Activated T-helper 1 cell treated with anti-CD3 and anti-CD28 coated beads, Interleukin-2, amount 50 U/mL, for 16 hours (primary cell): ENCODE measurements around the gene POLR2C.

Source experiments
- DNase-seq, 2 donors: peaks; one replicate each; pipeline ENCODE4 v3.0.0-alpha.2; 2020; ENCODE audit warnings: low read depth in 1 of 2, low spot score in 1 of 2

The POLR2C gene

DNA sequence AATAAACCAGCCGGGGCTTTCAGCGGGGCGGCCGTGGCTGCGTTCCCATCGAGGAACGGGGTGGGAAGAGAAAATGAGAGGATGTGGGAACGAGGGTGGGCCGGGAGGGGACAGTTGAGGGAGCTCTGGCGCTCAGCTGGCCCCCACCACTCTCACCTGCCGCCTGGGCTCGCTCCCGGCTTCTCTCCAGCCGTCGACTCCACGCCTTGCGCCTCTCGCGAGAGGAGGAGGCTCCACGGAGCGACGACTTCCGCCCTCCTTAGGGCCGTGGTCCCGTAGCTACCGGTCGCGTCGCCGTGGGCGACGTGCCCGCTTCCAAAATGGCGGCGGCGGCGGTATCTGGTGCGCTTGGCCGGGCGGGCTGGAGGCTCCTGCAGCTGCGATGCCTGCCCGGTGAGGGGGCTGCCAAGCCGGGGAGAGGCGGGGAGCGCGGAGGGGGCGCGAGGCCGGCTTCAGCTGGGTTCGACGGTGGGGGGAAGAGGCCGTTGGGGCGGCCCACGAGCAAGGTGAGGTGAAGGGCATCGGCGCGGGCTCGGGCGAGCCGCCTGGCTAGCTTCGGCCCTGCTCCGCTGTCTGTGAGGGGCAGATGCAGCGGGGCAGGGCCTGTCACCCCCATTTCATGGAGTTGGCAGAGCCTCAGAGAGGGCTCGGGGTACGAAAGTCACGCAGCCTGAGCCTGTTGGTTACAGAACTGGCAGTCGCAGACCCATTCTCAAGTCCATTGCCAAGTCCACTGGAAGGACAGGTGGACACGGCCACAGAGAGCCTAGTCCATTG lies 15.1 kb upstream of the POLR2C start, which contains the start of the genes CIAPIN1 and COQ9:
Gene CIAPIN1 (minus strand): TSS at position 200 of the 777 bp plus-strand sequence. CDS start 6,457 bp downstream, outside the sequence.
Gene COQ9 (plus strand): TSS at position 294 of the 777 bp plus-strand sequence. CDS start 27 bp downstream, at position 321.
- peak; percentile 85 for DNase-seq

DNA sequence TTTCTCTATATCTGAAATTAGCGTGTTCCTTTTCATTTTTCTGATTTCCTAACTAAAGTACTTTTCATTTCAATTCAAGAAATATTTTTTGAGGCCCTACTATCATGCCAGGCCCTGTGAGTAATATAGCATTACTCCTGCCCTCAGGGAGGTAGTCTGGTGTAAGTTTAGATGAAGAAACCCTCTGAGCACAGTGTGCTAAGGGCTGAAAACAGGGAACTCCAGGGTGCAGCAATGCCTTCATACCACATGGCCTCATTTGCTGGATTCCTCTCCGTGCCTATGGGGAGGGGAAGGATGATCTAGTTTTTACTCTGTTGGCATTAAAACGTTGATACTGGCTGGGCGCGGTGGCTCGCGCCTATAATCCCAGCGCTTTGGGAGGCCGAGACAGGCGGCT lies 10.5 kb upstream of the POLR2C start:
- no peak for DNase-seq

DNA sequence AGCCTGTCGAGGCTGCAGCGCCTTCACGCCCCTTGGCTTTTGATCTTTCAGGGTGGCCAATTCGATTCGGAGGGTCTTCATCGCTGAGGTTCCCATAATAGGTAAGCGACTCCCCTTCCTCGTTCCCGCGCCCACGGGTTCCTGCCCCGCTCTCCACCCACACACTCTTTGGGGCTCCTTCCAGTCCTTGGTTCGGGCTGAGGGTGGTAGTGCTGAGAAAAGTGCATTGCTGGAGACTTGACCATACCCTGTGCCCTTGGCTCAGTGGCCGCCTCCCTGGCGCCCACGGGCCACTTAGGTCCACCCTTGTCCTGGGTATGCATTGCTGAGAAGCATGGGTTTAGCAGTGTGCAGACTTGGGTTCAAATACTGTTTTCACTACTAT lies 491 bp downstream of the POLR2C start:
- no peak for DNase-seq

DNA sequence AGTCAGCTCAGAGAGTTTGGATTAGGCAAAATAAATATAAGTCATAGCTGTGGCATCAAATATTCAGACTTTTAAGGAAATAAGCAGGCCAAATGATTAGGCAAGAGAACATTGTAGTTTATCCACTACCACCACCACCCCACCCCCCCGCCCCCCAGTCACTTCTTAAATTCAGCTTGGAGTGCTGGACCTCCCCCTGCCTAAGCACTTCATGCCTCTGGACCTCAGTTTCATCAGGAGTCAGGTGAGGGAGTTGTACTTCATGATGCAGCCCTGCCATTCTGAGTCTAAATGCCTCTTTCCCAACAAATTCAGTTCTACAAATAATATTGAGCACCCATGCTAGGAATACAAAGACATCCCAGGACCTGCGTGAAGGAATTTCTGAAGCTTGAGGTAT lies 2.0 kb downstream of the POLR2C start:
- DNase-seq, result no peak

DNA sequence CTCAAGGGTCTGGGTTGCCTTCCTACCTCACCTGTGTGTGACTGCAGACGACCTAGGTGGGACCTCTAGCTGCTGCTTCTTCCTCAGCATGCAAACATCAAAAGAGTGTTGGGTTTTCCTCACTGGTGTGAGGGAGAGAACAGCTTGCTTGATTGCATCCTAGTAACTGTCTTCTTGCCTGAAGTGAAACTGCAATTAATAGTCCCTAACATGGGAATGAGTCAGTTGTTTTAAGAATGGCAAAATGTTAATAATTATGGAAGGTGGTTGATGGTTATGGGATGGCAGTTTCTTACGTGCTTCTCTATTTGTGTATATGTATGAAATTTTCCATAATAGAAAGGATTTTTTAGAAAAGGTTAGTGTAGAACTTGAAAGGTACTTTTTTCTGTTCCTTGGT lies 5.9 kb downstream of the POLR2C start:
- DNase-seq, result no peak

DNA sequence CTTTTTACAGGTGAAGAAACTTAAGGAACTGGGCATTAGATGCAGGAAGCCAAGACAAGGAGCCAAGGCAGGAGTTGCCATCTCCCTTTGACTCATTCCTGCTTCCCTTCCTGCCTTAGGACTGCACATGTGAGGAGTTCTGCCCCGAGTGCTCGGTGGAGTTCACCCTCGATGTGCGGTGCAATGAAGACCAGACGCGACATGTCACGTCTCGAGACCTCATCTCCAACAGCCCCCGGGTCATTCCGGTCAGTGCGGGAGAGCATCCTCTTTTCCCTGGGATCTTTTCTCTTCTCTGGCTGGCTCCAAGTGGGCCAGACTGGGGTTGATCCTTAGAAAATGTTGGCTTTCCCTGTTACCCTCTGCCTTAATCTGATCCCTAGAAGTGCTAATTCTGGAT lies 6.6 kb downstream of the POLR2C start:
- no peak for DNase-seq

DNA sequence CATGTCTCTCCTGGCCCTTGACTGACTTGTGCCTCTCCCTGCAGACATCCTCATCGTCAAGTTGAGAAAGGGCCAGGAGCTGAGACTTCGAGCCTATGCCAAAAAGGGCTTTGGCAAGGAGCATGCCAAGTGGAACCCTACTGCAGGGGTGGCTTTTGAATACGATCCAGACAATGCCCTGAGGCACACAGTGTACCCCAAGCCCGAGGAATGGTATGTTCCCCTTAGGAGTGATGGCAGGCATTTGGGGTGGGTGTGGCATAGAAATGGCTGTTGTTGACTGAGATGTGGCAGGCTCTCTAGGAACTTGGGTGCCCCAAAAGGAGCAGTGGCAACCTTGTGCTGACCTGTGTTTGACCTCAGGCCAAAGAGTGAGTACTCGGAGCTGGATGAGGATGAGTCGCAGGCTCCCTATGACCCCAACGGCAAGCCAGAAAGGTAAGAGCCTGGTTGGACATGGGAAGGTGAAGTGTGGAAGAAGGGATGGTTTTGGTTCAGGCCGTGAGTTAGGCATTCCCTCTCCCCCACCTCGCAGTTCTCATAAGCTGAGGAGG lies 7.5 kb downstream of the POLR2C start:
- no peak for DNase-seq

DNA sequence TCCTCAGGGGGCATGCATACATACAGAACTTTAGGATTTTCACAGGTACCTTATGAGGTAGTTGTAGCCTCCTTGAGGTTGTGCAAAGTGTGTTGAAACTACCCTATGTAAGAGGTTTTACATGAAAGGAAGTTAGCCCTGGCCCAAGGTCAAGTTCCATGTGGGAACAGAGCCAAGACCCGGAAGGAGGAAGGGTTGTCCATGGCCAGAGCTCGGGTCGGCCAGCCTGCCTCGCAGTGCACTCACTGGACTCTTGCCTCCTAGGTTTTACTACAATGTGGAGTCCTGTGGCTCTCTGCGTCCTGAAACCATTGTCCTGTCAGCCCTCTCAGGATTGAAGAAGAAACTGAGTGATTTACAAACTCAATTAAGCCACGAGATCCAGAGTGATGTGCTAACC lies 8.2 kb downstream of the POLR2C start:
- DNase-seq, result no peak

DNA sequence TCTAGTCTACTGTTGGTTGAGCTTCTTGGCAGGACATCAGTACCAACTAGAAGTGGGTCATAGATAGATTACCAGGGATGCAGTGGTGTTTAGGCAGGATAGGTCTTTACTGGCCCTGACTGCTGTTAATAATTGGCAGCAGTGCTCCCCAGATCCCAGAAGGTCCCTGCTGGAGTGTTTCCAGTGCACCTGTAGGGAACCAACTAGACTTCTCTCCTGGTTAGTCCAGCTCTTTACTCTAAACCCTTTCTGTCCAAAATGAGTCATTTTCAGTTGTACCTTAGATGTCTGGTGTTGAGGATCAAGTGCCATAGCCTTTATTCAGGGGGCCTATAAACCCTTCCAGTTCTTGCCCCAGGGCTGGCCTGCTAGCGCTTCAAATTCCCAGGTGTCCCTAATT lies 8.7 kb downstream of the POLR2C start:
- DNase-seq, result no peak

DNA sequence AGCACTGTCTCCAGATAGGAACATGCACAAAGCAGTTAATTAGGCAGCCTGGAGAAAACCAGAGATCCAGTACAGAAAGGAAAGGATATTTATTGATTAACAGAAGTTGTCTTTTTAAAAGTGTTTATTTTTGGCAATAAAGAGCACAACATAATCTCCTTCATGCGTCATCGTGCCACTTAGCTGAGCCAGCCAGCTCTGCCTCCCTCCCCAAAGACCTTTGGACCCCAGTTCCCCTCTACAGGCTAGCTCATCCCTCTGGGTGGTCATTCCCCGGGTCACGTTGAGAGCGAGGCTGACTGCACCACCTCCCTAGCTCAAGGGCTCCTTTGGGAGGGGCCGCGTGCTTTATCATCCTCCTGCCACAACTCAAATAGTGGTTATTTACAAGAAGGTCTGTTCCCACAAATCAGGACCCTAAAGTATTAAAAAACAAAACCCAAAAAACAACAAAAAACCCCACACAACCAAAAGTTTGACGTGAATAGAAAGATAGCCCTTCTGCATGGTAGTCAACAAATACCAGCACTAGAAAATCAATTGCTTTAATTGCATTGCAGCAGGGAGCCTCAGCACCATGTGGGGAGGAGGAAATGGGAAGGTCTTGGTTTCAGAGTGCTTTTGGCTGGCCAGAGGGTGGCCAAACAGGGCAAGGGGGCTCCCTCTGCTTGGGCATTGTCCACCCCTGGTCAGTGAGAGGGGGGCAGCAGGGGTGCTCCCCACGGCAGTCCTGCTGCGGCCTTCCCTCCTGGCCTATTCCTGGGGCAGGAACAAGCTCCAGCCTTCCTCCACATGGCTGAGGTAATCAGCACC lies 9.6 kb downstream of the POLR2C start:
- no peak for DNase-seq

DNA sequence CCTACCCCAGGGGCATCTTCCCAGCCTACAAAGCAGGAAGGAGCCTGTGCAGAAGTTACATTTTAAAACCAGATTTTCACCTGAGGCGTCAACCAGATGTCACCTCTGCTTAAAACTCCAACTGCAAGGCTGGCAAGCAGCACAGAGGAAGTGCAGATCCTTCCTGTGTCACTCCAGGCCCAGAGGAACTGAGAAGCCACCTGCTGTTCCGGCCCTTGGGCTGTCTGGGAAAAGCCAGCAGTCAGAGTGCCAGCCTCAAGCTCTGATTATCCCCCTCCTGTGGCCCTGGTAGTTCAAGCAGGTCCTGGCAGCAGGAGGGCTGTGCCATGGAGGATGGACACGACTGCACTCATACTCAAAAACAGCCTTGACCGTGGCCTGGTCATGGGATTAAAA lies 10.2 kb downstream of the POLR2C start:
- DNase-seq, result no peak

DNA sequence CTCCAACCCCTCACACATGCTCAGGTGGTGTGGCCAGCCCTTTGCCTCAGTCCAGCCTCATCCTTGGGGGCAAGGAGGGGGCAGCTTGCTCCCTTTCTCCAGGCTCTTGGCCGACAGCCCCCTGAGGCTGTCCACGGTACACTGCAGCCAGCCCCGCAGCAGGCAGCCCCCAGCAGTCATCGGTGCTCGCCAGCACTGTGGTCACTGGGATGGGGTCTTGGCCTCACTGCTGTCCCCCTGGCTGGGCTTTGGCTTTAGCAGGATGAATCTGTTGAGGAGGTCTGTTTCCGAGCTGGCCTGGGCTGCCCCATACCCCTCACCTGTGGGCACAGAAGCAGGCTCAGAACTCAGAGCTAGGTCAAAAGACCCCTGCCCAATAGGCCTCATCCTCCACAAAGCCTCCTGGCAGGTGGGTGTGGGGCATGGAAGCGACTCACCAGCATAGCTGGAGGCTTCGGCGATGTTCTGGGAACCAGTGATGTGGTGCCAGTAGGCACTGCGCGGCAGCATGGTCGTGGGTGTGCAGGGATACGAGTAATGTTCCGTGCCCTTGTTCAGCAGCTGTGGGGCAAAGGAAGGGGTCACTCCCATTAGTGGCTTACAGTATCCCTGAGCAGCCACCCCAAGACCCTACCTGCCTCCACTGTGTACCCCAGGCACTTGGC lies 10.8 kb downstream of the POLR2C start:
- no peak for DNase-seq

DNA sequence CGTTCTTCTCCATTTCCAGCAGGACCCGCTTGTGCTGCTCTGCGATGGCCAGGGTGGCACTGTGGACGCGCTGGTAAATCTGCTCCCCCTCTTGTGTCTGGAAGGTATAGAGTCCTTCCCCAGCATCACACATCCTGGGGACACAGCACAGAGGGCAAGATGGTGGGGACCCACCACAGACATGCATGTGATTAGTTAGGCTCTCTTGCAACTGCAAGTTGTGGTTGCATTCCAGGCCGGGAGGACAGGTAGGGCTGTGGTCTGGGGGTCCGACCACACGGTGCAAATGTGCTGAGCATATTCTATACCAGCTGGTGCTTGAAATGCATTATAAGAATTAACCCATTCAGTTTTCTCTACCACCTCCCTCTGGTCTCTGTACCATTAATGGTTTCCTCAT lies 11.4 kb downstream of the POLR2C start:
- no peak for DNase-seq

DNA sequence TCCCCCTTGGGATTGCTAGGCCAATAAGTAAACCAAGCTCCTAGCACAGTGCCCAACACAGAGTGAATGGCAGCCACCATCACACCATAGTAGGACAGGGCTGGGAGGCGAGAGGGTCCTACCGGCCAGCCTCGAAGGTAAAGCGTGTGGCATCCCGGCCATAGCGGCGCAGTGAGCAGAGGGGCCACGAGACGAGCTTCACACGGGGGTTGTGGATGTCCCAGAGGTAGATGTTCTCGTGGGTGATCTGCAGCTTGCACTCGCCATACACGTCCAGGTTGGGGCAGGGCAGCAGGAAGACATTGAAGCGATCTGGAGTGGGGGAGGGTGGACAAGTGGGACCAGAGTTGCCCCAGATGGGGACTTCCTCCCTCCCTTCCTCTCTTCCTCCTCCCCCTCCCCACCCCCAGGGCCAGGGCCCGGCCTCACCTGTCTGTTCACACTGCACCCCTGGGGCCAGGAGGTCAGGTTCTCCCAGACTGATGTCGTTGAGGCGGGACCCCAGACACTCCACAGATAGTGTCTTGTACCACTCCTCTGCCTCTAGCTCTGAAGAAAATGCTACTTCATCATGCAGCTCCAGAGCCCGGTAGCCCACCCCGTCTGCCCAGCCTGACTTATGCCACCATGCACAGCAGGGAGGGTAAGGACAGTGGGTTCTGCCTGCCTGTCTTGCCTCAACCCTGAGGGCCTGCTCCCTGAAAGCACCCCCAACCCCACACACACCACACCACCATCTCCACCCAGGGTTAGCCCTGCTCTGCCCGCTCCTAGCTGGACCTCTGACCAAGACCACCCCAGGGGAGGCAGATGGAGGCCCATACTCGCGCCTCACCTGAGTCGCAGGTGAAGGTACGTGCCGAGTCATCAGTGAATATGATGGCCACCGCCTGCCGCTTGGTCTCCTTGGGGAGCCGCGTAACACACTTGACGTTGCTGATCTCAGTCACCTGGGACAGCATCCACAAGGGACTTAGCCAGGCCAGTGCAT lies 12.5 kb downstream of the POLR2C start:
- DNase-seq, result no peak

DNA sequence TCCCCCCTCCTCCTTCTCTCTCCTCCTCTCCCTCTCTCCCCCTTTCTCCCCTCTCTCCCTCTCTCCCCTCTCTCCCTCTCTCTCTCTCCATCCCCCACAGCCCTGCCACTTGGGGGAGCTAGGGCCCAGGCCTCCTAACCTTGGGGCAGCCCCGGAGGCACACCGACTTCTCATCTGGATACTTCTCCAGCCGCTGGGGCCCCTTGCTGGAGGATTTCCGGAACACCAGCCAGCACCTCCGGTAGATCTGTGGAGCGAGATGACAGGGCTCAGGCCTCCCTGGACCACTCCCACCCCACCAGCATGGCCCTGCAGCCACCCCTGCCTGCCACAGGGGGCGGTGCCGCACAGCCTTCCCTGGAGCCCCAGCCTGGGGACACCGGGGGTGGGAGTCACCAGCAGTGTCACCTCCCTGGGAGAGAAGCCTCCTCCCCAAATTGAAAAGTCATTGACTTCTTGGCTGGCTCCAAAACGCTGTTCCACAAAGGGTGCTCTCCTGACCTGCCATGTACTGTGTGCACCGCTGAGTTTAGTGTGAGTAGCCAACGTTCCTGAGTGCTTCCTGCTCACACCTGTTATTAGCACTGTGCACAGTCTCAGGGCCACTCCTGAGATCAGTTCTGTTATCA lies 13.3 kb downstream of the POLR2C start:
- DNase-seq, result peak; percentile 31 to 72

DNA sequence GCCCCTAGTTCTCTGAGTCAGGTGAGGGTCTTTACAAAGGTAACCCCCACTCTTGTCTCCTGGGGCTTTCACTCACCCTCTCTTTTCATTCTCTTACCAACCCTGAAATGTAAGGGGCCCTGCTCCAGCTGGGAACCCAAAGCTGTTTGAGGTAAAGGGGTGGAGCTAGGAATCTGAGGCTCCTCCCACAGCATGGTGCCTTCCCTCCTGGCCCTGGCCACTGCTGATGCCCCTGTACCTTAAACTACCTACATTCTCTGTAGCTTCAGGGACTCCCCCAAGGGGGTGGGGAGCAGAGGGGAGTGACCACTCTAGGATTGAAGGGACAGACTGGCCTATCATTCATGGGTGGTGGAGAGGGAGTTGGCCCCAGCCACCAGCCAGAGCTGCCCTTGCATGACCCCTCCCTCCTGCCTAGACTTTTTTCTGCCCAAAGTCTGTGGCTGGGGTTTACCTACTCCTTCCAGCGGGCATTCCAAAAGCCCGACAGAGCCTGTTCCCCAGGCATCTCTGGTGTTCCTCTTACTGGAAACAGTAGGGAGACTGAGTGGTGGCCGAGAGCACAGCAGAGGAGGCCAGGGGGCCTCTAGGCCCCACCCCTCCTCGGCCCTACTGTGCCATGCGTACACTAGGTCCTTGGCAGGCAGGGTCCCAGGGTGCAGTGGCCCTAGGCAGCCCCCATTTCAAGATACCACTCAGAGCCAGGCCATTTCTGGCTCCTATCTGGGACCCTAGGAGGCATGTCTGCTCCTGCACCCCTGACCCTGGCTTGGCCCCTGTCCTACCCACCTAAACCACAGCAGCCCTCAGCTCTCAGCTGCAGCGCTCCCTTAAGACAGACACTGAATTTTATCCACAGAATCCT lies 14.3 kb downstream of the POLR2C start:
- DNase-seq, result no peak

DNA sequence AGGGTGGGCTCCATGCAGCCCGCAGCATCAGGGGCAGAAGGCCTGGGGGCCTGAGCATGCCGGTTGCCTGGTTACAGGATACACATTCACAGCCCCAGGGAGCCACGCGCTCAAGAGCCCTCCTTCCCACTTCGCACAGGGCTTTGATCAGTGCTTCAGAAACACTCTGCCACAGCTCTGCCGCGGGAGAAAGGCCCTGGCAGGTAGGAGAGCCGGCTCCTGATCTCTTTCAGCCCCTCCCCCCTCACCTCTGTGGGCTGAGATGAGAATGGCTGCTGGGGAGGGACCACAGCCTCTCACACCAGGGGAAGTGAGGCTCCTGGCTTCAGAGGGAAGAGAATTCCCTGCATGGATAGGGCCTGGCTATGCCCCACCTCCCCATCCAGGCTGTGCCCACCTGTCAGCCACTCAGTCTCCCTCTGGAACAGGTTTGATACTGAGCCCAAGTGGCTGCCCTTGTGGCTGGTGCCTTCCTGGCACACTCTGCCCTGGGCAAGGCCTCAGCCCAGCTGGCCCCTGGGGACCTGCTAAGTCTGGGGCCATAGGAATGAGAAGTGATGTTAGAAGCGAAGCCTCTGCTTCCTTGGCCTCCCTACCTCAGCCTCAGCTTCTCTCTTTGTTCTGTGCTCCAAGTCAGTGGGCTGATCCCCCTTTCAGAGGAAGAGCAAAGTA lies 15.2 kb downstream of the POLR2C start:
- DNase-seq, result no peak
